B cell (primary cell): ENCODE results near the gene HES2. TPM values are rescaled to one million over a fixed set of nuclear protein-coding genes. Genes with fewer than 3 reads are reported as not detected.

Source experiments
- ATAC-seq: fragments of 200-7000 bp; cut with Tn5 transposase; one replicate; pipeline ENCODE4 v1.10.0; 2021; ENCODE audit warnings: low read depth, mild to moderate bottlenecking, moderate number of reproducible peaks, moderate library complexity
- CTCF ChIA-PET: fragments of 350-600 bp; sonication (Branson Sonifier 250); formaldehyde crosslinking; loops from one replicate; lab custom pipeline; 2021; ENCODE audit warnings: antibody characterized with exemption, inconsistent platforms; lab: Charles Lee
- POLR2A ChIA-PET: fragments of 350-600 bp; sonication (Branson Sonifier 250); formaldehyde crosslinking; loops from one replicate; lab custom pipeline; 2021; ENCODE audit warnings: antibody characterized with exemption; lab: Charles Lee
- DNase-seq: peaks from one replicate; pipeline ENCODE4 v3.0.0; 2013
- H2AFZ ChIP-seq: 2 replicates; pipeline ENCODE4 v1.6.1; 2012; ENCODE audit warnings: mild to moderate bottlenecking, low read depth, low read length; ENCODE audit not compliant: insufficient read depth, poor library complexity, severe bottlenecking
- H3K27ac ChIP-seq, 2 donors: 1 replicate in 1 of 2; 2 replicates in 1 of 2; pipeline ENCODE4 v1.5.1; 2012 to 2013; ENCODE audit warnings: low read length in 2 of 2, mild to moderate bottlenecking in 2 of 2, moderate library complexity in 1 of 2
- H3K27me3 ChIP-seq, 4 experiments: fragments of 200-600 bp in 1 of 4; sonication (generic) in 1 of 4; replicated peaks in 1 of 4; 1 replicate in 2 of 4; 2 replicates in 2 of 4; pipeline versions ENCODE4 v1.6.1 to v1.7.0; 2013 to 2016; ENCODE audit warnings: low read length in 3 of 4, mild to moderate bottlenecking in 2 of 4, mixed read lengths in 1 of 4, moderate library complexity in 1 of 4; ENCODE audit not compliant: insufficient read depth in 4 of 4, control insufficient read depth in 3 of 4; ENCODE audit errors: control extremely low read depth in 1 of 4
- H3K36me3 ChIP-seq, 2 experiments: replicated peaks in 1 of 2; 1 replicate in 1 of 2; 2 replicates in 1 of 2; pipeline versions ENCODE4 v1.6.1 to v1.7.1; 2013; ENCODE audit warnings: low read length in 1 of 2; ENCODE audit not compliant: insufficient read depth in 2 of 2, control insufficient read depth in 1 of 2; ENCODE audit errors: control extremely low read depth in 1 of 2, extremely low read depth in 1 of 2
- H3K4me1 ChIP-seq, 2 donors: fragments of 200-600 bp in 1 of 2; sonication (generic) in 1 of 2; 1 replicate in 1 of 2; 2 replicates in 1 of 2; pipeline versions ENCODE4 v1.5.1 to v1.6.1; 2013 to 2017; ENCODE audit warnings: low read length in 2 of 2; ENCODE audit not compliant: control insufficient read depth in 2 of 2, insufficient read depth in 2 of 2
- H3K4me2 ChIP-seq: replicated peaks from 2 replicates; pipeline ENCODE3; 2012; ENCODE audit warnings: mild to moderate bottlenecking, low read depth, low read length; ENCODE audit not compliant: poor library complexity, severe bottlenecking
- H3K4me3 ChIP-seq, 5 experiments: fragments of 200-600 bp in 1 of 5; sonication (generic) in 1 of 5; 1 replicate in 3 of 5; 2 replicates in 2 of 5; pipeline versions ENCODE4 v1.5.1 to v1.7.0; 2011 to 2016; ENCODE audit warnings: low read length in 4 of 5, mild to moderate bottlenecking in 4 of 5, low read depth in 2 of 5, control low read depth in 1 of 5, moderate library complexity in 1 of 5; ENCODE audit not compliant: insufficient read depth in 1 of 5; ENCODE audit errors: control extremely low read depth in 1 of 5, extremely low read depth in 1 of 5
- H3K79me2 ChIP-seq: fragments of 200-600 bp; sonication (generic); one replicate; pipeline ENCODE4 v1.6.0; 2016; ENCODE audit warnings: low read length; ENCODE audit not compliant: control insufficient read depth, insufficient read depth
- H3K9ac ChIP-seq: fragments of 200-600 bp; sonication (generic); 2 replicates; pipeline ENCODE4 v1.6.1; 2017; ENCODE audit warnings: mild to moderate bottlenecking, low read length, moderate library complexity
- H3K9me3 ChIP-seq, 3 donors: one replicate each; pipeline versions ENCODE4 v1.6.1 to v1.7.1; 2013; ENCODE audit warnings: low read length in 2 of 3; ENCODE audit not compliant: control insufficient read depth in 2 of 3, insufficient read depth in 1 of 3; ENCODE audit errors: control extremely low read depth in 1 of 3
- H4K20me1 ChIP-seq: 2 replicates; pipeline ENCODE4 v1.6.0; 2012; ENCODE audit warnings: mild to moderate bottlenecking, low read length; ENCODE audit not compliant: insufficient read depth, control insufficient read depth, poor library complexity, severe bottlenecking
- H3K27ac Mint-ChIP-seq: one replicate; pipeline ENCODE4 v1.8.0; 2021; ENCODE audit warnings: mixed read lengths
- H3K27me3 Mint-ChIP-seq: one replicate; pipeline ENCODE4 v1.8.0; 2021; ENCODE audit warnings: mixed read lengths
- H3K4me1 Mint-ChIP-seq: one replicate; pipeline ENCODE4 v1.8.0; 2021; ENCODE audit warnings: mixed read lengths
- H3K4me3 Mint-ChIP-seq: one replicate; pipeline ENCODE4 v1.8.0; 2021; ENCODE audit warnings: mixed read lengths
- H3K9me3 Mint-ChIP-seq: one replicate; pipeline ENCODE4 v1.8.0; 2022; ENCODE audit warnings: mixed read lengths; ENCODE audit not compliant: insufficient read depth
- CTCF ChIP-seq: fragments of 200-600 bp; IDR thresholded peaks from one replicate; pipeline ENCODE4 v1.8.0; 2022; ENCODE audit warnings: antibody characterized with exemption, mild to moderate bottlenecking
- EZH2 ChIP-seq: IDR thresholded peaks from 2 replicates; pipeline ENCODE4 v1.6.1; 2012; ENCODE audit warnings: borderline replicate concordance, low read depth, mild to moderate bottlenecking, moderate library complexity, low read length; ENCODE audit not compliant: insufficient read depth, poor library complexity, severe bottlenecking
- WGBS: methylation state at CpG from one replicate; pipeline ENCODE4 v1.1.5; 2013; ENCODE audit warnings: missing lambda C conversion rate; ENCODE audit not compliant: insufficient coverage; 5-methylcytosine and 5-hydroxymethylcytosine counted together
- intact Hi-C: fragments of 100-400 bp; cut with micrococcal nuclease; formaldehyde crosslinking; loops from one replicate; pipeline ENCODE4 v1.10.0; 2022
- polyA plus RNA-seq: library from polyadenylated mRNA; depleted of rRNA; stranded (reverse); fragments of >200 nt; gene quantifications from 2 replicates; pipeline ENCODE4 v1.2.3, GENCODE V29; 2012
- total RNA-seq, 2 donors: library from RNA; stranded (reverse); fragments of 120-200 nt in 1 of 2; gene quantifications; 1 replicate in 1 of 2; 2 replicates in 1 of 2; pipeline versions ENCODE4 v1.2.3 to v1.2.4, GENCODE V29; 2013 to 2022

HES2 gene
- total and polyA plus RNA-seq, 2 donors (not counting 1 experiment from before 2014, with no cell fraction given), result not detected

GRCh38 chr1:6386371-6386949 lies 33.3 kb downstream of the HES2 start:
- Histone ChIP-seq H3K79me2 (no peaks in the 10 kb centered on the region), H4K20me1 (no peaks in the 10 kb centered on the region), H3K27ac (no peak overlapping the region), H3K4me3 (no peak overlapping the region), H3K27me3 (peaks cover 0 to 4% (median 0%) of the 10 kb centered on the region in 4 experiments), H2AFZ (no peak overlapping the region), H3K4me2 (no peak overlapping the region), H3K9ac (no peak overlapping the region), H3K9me3 (peaks cover 0 to 4% (median 0%) of the 10 kb centered on the region in 3 donors), H3K4me1 (no peaks in the 10 kb centered on the region), H3K36me3 (no peaks in the 10 kb centered on the region)
- H3K4me3 Mint-ChIP-seq, result no peak overlapping the region
- H3K27ac Mint-ChIP-seq, result no peak overlapping the region
- POLR2A ChIA-PET, result no interaction called here
- CTCF ChIA-PET, result interaction anchor here (0.5 to 0.6 kb wide), 2 partner anchors 17 to 91 kb away, joined by 3 read pairs; no protein-coding TSS in a partner anchor
- ATAC-seq, result no peak
- H3K9me3 Mint-ChIP-seq, result no peaks in the 10 kb centered on the region
- no peak for DNase-seq
- H3K4me1 Mint-ChIP-seq, result no peaks in the 10 kb centered on the region
- TF ChIP-seq EZH2, result no peak
- H3K27me3 Mint-ChIP-seq, result no peaks in the 10 kb centered on the region
- intact Hi-C loops, result loop anchor here (1.0 kb wide), 1 partner anchor 9 kb away; no protein-coding TSS in a partner anchor
- WGBS, result 92% methylated on average over 9 of the region's 10 CpGs

- Mint-ChIP-seq H3K27ac (no peak overlapping the region), H3K27me3 (no peaks in the 10 kb centered on the region), H3K4me1 (no peaks in the 10 kb centered on the region), H3K4me3 (no peak overlapping the region), H3K9me3 (no peaks in the 10 kb centered on the region)
- H3K9me3 ChIP-seq, result peaks cover 0 to 4% (median 0%) of the 10 kb centered on the region in 3 donors
- ChIA-PET POLR2A (no interaction called here), CTCF (interaction anchor here (0.5 to 1.5 kb wide), 3 partner anchors 18 to 139 kb away, joined by 3 to 5 read pairs (median 3); no protein-coding TSS in a partner anchor)
- ATAC-seq (no peak), DNase-seq (no peak)
- no peaks in the 10 kb centered on the region for H3K4me1 ChIP-seq
- 96% methylated on average over 22 of the region's 22 CpGs for WGBS
- no peak overlapping the region for H3K4me3 ChIP-seq
- no peak overlapping the region for H3K9ac ChIP-seq
- no peaks in the 10 kb centered on the region for H3K79me2 ChIP-seq
- no peaks in the 10 kb centered on the region for H4K20me1 ChIP-seq
- H3K36me3 ChIP-seq, result no peaks in the 10 kb centered on the region
- no peak overlapping the region for H2AFZ ChIP-seq
- H3K27me3 ChIP-seq, result peaks cover 0 to 3% (median 0%) of the 10 kb centered on the region in 4 experiments
- TF ChIP-seq EZH2 (no peak), CTCF (no peak)
- H3K4me2 ChIP-seq, result no peak overlapping the region
- intact Hi-C loops, result loop anchor here (1.0 kb wide), 1 partner anchor 8 kb away; no protein-coding TSS in a partner anchor
- H3K27ac ChIP-seq, result no peak overlapping the region
These were observed 34.1 kb downstream of the HES2 start for GRCh38 chr1:6385488-6386191.
